Measurements from ENCODE around the gene MRRF. TPM values are rescaled to one million over a fixed set of nuclear protein-coding genes. Genes with fewer than 3 reads are reported as not detected.

The MRRF gene
- total and polyA plus RNA-seq, 2 of the 4 experiments (the other 2 are of a cell fraction) = 32.1 to 38.0 TPM

- ATAC-seq (ENCODE audit: low read depth) = peak; percentile 30
- Histone ChIP-seq H3K56ac (ENCODE audit: extremely low read depth, insufficient read depth, low read length) (peak overlapping the region; percentile 47; the same call in 1 of the 2 replicates), H3K4me1 (ENCODE audit: control insufficient read depth, insufficient read depth, low read length) (peaks cover 6% of the 10 kb centered on the region), H3K9me3 (ENCODE audit: control insufficient read depth, insufficient read depth, low read length) (no peaks in the 10 kb centered on the region), H3K27me3 (ENCODE audit: control insufficient read depth, insufficient read depth, low read length) (no peaks in the 10 kb centered on the region), H3K9ac (ENCODE audit: low read depth, low read length) (peak overlapping the region; percentile 49), H3K27ac (ENCODE audit: insufficient read depth, low read length) (no peak overlapping the region; the same call in 1 of the 2 replicates), H3K9me1 (ENCODE audit: insufficient read depth, low read length) (no peaks in the 10 kb centered on the region), H3K36me3 (ENCODE audit: control insufficient read depth, insufficient read depth, low read length) (no peaks in the 10 kb centered on the region), H4K91ac (ENCODE audit: insufficient read depth, low read depth, low read length) (peak overlapping the region; percentile 52), H2AK9ac (replicated peaks; ENCODE audit: low read depth, low read length, poor library complexity) (peak overlapping the region; percentile 22), H2BK5ac (ENCODE audit: low read depth, low read length, poor library complexity, severe bottlenecking) (no peak overlapping the region), H3K4me2 (ENCODE audit: low read depth, low read length) (peak overlapping the region; percentile 23), H3K23ac (ENCODE audit: low read depth, low read length) (peak overlapping the region; percentile 67), H3K4ac (ENCODE audit: low read depth, low read length) (peak overlapping the region; percentile 79), H3K18ac (ENCODE audit: low read depth, low read length) (peak overlapping the region; percentile 1; the same call in 1 of the 2 replicates), H2BK20ac (ENCODE audit: low read depth, low read length) (peak overlapping the region; percentile 62; the same call in 1 of the 2 replicates), H2BK120ac (ENCODE audit: low read depth, low read length) (peak overlapping the region; percentile 68), H2BK15ac (ENCODE audit: low read depth, low read length) (peak overlapping the region; percentile 29; the same call in 1 of the 3 replicates), H2AFZ (replicated peaks; ENCODE audit: low read length, poor library complexity) (peak overlapping the region; percentile 91), H4K5ac (ENCODE audit: low read depth, low read length) (peak overlapping the region; percentile 28), H2AK5ac (ENCODE audit: low read depth, low read length) (peak overlapping the region; percentile 34), H4K20me1 (ENCODE audit: insufficient read depth, low read length) (no peaks in the 10 kb centered on the region), H3K4me3 (ENCODE audit: insufficient read depth, low read depth, low read length) (peak overlapping the region; percentile 35), H4K8ac (ENCODE audit: low read depth in 2 of 2, low read length in 2 of 2) (peak overlapping the region; percentile 67 to 90), H3K14ac (replicated peaks; ENCODE audit: low read depth, low read length) (peak overlapping the region; percentile 88), H3K79me1 (ENCODE audit: low read depth in 1 of 2, low read length in 2 of 2) (no peaks in the 10 kb centered on the region)
- BruUV-seq (replicated peaks) = no TSS peak
- dilution Hi-C loops (cut with HindIII; ENCODE audit: low sequenced_read_pairs, unreplicated experiment) = no loop called here
- DNase-seq = no peak
- WGBS, 2 experiments (ENCODE audit: extremely low coverage in 2 of 2, insufficient read length in 1 of 2) = no CpG with 5 or more reads among the region's 16 CpGs
- POLR2A ChIA-PET (ENCODE audit: unreplicated experiment) = no interaction called here
- intact Hi-C loops (cut with micrococcal nuclease) = no loop called here
- in situ Hi-C loops (cut with MboI; ENCODE audit: low sequenced_read_pairs) = no loop called here
- CTCF ChIA-PET = no interaction called here
- no peak for TF ChIP-seq CEBPB (IDR thresholded peaks at IDR 0.05; ENCODE audit: low read depth, low read length)
- TF ChIP-seq RCOR1 (IDR thresholded peaks at IDR 0.05; ENCODE audit: insufficient replicate concordance, low read length) = no peak
- no peak for TF ChIP-seq RAD21 (IDR thresholded peaks at IDR 0.05; ENCODE audit: low read length)
- TF ChIP-seq CHD1 (IDR thresholded peaks at IDR 0.05; ENCODE audit: low read depth, low read length) = no peak
- TF ChIP-seq, protein P1, sequence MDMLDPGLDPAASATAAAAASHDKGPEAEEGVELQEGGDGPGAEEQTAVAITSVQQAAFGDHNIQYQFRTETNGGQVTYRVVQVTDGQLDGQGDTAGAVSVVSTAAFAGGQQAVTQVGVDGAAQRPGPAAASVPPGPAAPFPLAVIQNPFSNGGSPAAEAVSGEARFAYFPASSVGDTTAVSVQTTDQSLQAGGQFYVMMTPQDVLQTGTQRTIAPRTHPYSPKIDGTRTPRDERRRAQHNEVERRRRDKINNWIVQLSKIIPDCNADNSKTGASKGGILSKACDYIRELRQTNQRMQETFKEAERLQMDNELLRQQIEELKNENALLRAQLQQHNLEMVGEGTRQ (IDR thresholded peaks at IDR 0.05; ENCODE audit: low read depth, low read length) = no peak
- no peak for TF ChIP-seq MXI1 (IDR thresholded peaks at IDR 0.05; ENCODE audit: borderline replicate concordance, low read depth, low read length)
- TF ChIP-seq MAFK (IDR thresholded peaks at IDR 0.05; ENCODE audit: low read depth, low read length) = no peak
- no peak for TF ChIP-seq ELK1 (IDR thresholded peaks at IDR 0.05; ENCODE audit: borderline replicate concordance, low read depth, low read length)
- TF ChIP-seq SMC3 (IDR thresholded peaks at IDR 0.05; ENCODE audit: low read depth, low read length) = no peak
- TF ChIP-seq RFX5 (IDR thresholded peaks at IDR 0.05; ENCODE audit: low read depth, low read length) = no peak
- no peak for TF ChIP-seq BHLHE40 (IDR thresholded peaks at IDR 0.05; ENCODE audit: low read depth, low read length)
- TF ChIP-seq, protein P2, sequence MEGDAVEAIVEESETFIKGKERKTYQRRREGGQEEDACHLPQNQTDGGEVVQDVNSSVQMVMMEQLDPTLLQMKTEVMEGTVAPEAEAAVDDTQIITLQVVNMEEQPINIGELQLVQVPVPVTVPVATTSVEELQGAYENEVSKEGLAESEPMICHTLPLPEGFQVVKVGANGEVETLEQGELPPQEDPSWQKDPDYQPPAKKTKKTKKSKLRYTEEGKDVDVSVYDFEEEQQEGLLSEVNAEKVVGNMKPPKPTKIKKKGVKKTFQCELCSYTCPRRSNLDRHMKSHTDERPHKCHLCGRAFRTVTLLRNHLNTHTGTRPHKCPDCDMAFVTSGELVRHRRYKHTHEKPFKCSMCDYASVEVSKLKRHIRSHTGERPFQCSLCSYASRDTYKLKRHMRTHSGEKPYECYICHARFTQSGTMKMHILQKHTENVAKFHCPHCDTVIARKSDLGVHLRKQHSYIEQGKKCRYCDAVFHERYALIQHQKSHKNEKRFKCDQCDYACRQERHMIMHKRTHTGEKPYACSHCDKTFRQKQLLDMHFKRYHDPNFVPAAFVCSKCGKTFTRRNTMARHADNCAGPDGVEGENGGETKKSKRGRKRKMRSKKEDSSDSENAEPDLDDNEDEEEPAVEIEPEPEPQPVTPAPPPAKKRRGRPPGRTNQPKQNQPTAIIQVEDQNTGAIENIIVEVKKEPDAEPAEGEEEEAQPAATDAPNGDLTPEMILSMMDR (conservative IDR thresholded peaks at IDR 0.05; ENCODE audit: low read depth, low read length) = no peak
Measured at GRCh38 chr9:122347348-122348287, 82.9 kb downstream of the MRRF start.

All from IMR-90 (cell line).